CD4-positive, alpha-beta T cell treated with Interleukin-6 at 100 ng/mL for 8 hours (primary cell): ENCODE results near the gene SART3.
"Not testable (repeated sequence)": the region's sequence is repeated elsewhere in the genome, so short reads cannot be mapped to it uniquely, and the experiment has no call there.

Experiments used
- DNase-seq: peaks from one replicate; pipeline ENCODE4 v3.0.0-alpha.2; 2020; ENCODE audit warnings: mixed read lengths, low spot score

The SART3 gene

DNA sequence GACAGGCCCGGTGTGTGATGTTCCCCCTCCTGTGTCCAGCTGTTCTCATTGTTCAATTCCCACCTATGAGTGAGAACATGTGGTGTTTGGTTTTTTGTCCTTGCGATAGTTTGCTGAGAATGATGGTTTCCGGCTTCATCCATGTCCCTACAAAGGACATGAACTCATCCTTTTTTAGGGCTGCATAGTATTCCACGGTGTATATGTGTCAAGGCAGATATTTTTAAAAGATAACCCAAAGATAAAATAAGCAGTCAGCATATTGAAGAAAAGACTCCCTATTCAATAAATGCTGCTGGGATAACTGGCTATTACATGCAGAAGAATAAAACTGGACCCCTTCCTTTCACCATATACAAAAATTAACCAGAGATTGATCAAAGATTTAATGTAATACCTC, 73.9 kb downstream of the SART3 start:
- DNase-seq = not testable (repeated sequence)

GRCh38 chr12:108485371-108485770, 75.6 kb downstream of the SART3 start:
- not testable (repeated sequence) for DNase-seq

GRCh38 chr12:108484845-108485244, 76.1 kb downstream of the SART3 start:
- no peak for DNase-seq

- no peak for DNase-seq
Observed at GRCh38 chr12:108484431-108484830, 76.5 kb downstream of the SART3 start.

GRCh38 chr12:108483213-108484059, 77.5 kb downstream of the SART3 start:
- no peak for DNase-seq

DNA sequence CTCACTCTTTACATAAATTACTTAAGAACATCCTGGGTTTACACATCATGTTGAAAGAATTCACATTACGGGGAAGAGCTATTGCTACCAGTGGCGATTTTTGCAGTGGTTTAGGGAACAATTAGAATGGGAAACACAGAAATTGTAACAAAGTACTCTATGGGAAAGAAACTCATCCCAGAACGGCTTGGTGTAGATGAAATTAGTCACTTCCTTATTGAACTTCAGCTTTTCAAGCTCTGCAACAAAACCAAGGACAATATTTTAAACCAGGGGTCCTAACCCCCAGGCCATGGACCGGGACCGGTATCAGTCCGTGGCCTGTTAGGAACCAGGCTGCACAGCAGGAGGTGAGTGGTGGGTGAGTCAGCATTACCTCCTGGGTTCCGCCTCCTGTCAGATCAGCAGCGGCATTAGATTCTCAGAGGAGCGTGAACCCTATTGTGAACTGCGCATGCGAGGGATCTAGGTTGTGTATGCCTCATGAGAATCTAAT, 78.2 kb downstream of the SART3 start:
- no peak for DNase-seq

DNA sequence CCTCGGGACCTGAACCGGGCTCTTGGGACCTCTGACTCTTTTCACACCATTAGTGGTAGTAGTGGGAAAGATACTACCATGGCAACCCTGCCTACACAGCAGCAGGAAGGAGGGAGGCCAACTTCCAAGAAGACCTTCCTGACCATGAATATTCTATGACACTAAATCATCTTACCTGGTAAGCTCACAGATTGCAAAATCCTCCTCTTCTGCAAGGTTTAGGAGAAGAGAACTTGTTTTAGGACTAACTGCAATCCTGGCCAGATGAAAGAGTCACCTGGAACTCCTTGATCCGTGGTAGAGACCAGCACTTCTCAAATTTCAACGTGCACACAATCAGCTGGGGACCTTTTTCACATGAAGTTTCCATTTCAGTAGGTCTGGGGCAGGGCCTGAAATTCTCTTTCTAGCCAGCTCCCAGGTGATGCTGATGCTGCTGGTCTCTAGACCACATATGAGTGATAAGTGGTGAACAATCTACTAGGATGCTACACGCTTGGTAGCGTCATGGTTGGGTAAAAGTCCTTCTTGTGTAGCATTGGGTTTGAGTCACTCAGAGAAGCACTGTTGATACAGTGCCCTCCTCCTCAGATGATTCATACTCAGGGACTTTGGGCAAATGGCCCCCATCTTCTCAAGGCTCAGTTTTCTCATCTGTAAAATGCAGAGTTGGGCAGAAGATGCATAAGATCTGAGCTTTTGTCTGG, 81.5 kb downstream of the SART3 start:
- no peak for DNase-seq

- DNase-seq = no peak
Observed at GRCh38 chr12:108478611-108479206, 82.3 kb downstream of the SART3 start.

DNA sequence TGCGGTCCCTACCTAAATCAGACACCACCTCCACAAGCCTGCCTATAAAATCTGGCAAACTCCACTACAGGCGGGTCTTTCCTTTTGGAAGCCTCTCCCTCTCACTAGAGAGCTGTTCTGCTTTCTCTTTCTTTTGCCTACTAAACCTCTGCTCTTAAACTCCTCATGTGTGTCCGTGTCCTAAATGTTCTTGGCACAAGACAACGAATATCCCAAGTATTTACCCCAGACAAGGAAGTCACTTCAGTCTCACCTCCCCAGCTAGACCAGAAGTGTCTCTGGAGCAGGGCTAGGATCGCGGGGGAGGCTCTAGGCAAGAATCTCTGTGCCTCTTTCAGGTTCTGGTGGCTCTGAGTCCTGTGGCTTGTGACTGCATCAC, 83.1 kb downstream of the SART3 start:
- no peak for DNase-seq

DNA sequence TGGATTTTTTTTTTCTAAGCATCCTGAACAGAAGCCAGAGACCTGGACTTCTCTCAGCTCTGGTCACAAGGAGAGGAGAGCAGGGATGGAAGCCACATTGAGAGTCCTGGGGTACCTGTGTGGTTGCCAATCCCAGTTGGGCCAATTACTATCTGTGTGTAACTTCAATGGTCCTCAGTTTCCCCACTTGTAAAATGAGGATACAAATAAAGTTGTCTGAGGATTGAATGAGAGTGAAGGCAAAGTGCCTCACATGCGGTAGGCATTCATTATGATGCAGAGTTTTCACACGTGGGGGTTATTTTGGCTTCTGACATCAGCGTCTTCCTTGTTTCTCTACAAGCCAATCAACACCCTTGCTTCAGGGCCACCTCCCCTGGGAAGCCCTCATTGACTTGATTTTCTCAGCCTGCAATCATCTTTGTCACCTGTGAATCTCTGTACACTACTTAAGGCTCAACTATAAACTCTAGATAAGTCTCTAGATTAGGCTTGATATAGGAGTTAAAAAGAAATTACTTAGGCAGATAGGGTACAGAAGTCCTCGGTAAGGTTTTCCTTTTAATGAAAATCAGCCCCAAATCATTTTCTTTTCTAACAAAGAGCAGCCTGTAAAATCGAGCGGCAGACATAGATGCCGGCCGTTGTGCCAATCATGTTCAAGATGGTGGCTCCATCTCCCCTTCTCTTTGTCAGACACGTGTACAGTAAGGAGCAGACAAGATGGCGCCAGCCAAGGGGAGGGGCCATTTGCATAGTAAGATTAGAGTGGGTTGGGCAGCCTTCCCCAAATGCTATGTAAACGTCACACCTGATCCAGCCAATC, 83.7 kb downstream of the SART3 start:
- no peak for DNase-seq

- DNase-seq = no peak
Observed at GRCh38 chr12:108475396-108475795, 85.6 kb downstream of the SART3 start.

DNA sequence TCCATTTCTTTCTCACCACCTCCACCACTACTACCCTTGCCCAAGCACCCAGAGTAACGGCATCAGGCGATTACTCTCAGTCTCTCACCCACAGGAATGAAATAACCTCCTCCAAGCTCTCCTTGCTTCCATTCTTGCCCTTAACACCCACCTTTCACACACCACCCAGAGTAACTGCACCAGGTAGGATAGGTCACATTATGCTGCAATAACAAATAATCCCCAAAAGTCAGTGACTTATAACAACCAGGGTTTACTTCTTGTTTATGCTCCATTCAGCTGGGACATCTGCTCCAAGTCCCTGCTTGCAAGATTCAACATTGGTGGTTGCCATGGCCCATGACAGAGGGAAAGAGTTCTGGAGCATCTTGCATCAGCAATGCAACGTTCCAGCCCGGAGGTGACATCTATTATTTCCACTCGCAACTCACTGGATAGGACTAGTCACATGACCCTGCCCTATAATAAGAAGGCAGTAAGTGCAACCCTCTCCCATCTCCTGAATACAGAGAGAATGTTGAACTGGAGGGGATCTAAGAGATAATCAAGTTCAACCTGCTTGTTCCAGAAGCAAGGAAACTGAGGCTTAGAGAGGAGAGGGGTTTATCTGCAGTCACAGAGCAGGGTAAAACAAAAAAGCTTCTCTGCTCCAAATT, 87.4 kb downstream of the SART3 start:
- no peak for DNase-seq
